ENCODE results near the gene PLEKHA5. TPM values are rescaled to one million over a fixed set of nuclear protein-coding genes. Genes with fewer than 3 reads are reported as not detected.

Gene PLEKHA5
- 9.3 and 9.6 TPM in 2 replicates for total RNA-seq

DNA sequence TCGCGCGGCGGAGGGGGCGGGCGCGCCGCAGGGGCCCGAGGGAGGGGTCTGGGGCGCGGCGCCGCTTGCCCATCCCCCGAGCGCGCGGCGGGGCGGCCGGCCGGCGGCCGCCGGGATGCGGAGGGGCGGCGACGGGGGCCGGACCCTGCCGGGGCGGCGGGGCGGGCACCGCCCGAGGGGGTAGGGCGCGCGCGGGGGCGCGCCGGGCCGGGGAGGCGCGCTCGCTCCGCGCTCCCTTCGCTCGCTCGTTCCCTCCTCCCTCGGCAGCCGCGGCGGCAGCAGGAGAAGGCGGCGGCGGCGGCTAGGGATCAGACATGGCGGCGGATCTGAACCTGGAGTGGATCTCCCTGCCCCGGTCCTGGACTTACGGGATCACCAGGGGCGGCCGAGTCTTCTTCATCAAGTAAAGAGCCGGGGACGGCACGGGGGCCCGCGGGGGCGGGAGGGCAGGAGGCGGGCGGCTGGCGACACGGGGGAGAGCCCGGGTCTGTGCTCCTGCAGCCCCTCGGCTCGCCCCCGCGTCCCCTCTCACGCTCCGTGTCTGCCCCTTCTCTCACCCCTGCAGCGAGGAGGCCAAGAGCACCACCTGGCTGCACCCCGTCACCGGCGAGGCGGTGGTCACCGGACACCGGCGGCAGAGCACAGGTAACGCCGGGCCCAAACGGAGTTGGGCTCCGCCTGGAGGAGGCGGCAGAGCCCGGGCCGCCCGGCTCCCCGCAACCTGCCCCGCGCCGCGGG is at the start of gene PLEKHA5:
PLEKHA5 (plus strand) TSS at position 248 of the 738 bp plus-strand sequence; CDS start at position 315, 67 bp downstream.

